H9 (cell line): ENCODE results near the gene FASTK. TPM values are rescaled to one million over a fixed set of nuclear protein-coding genes. Genes with fewer than 3 reads are reported as not detected.

Experiments
- DNase-seq: peaks from one replicate; pipeline ENCODE4 v3.0.0-alpha.2; 2017
- H2AFZ ChIP-seq: one replicate; pipeline ENCODE4 v1.6.1; 2013; ENCODE audit warnings: mild to moderate bottlenecking, low read length, control low read depth, moderate library complexity
- H2AK5ac ChIP-seq: 2 replicates; pipeline ENCODE4 v1.6.1; 2013; ENCODE audit warnings: low read length, control low read depth, mixed read lengths; ENCODE audit not compliant: insufficient read length
- H2BK120ac ChIP-seq: one replicate; pipeline ENCODE4 v1.6.1; 2013; ENCODE audit warnings: low read depth, mild to moderate bottlenecking, low read length, control low read depth, inconsistent platforms; ENCODE audit not compliant: poor library complexity, severe bottlenecking
- H2BK12ac ChIP-seq: 2 replicates; pipeline ENCODE4 v1.6.1; 2013; ENCODE audit warnings: low read length, control low read depth, mixed read lengths, low read depth; ENCODE audit not compliant: insufficient read length
- H2BK15ac ChIP-seq: 2 replicates; pipeline ENCODE4 v1.6.1; 2013; ENCODE audit warnings: low read depth, low read length, control low read depth
- H2BK20ac ChIP-seq: one replicate; pipeline ENCODE4 v1.6.1; 2013; ENCODE audit warnings: low read depth, mild to moderate bottlenecking, low read length, control low read depth, inconsistent platforms; ENCODE audit not compliant: poor library complexity, severe bottlenecking
- H2BK5ac ChIP-seq: 2 replicates; pipeline ENCODE4 v1.6.1; 2013; ENCODE audit warnings: low read length, control low read depth, mixed read lengths; ENCODE audit not compliant: insufficient read length
- H3K14ac ChIP-seq: 2 replicates; pipeline ENCODE4 v1.6.1; 2013; ENCODE audit warnings: low read length, control low read depth; ENCODE audit not compliant: insufficient read depth
- H3K18ac ChIP-seq: 2 replicates; pipeline ENCODE4 v1.6.1; 2013; ENCODE audit warnings: low read depth, mild to moderate bottlenecking, mixed read lengths, low read length, control low read depth; ENCODE audit not compliant: insufficient read length
- H3K23ac ChIP-seq: 2 replicates; pipeline ENCODE4 v1.6.1; 2013; ENCODE audit warnings: low read length, control low read depth, mixed read lengths, low read depth; ENCODE audit not compliant: insufficient read length
- H3K23me2 ChIP-seq: 2 replicates; pipeline ENCODE4 v1.6.1; 2013; ENCODE audit warnings: low read depth, mild to moderate bottlenecking, mixed read lengths, low read length, control low read depth; ENCODE audit not compliant: insufficient read length, poor library complexity, severe bottlenecking
- H3K27ac ChIP-seq: 2 replicates; pipeline ENCODE4 v1.5.1; 2013; ENCODE audit warnings: low read length, control low read depth, mixed read lengths, low read depth; ENCODE audit not compliant: insufficient read length
- H3K27me3 ChIP-seq: 2 replicates; pipeline ENCODE4 v1.6.1; 2013; ENCODE audit warnings: low read length, control low read depth, inconsistent platforms; ENCODE audit not compliant: insufficient read depth
- H3K4ac ChIP-seq: 2 replicates; pipeline ENCODE4 v1.6.1; 2013; ENCODE audit warnings: low read depth, mild to moderate bottlenecking, control low read depth, inconsistent platforms, low read length, moderate library complexity
- H3K4me1 ChIP-seq: 2 replicates; pipeline ENCODE4 v1.6.1; 2013; ENCODE audit warnings: low read length, control low read depth, inconsistent platforms; ENCODE audit not compliant: insufficient read depth
- H3K4me2 ChIP-seq: 2 replicates; pipeline ENCODE4 v1.6.1; 2013; ENCODE audit warnings: low read length, control low read depth, mixed read lengths; ENCODE audit not compliant: insufficient read length, insufficient read depth
- H3K56ac ChIP-seq: 2 replicates; pipeline ENCODE4 v1.6.1; 2013; ENCODE audit warnings: low read depth, mild to moderate bottlenecking, mixed read lengths, low read length, control low read depth; ENCODE audit not compliant: insufficient read length
- H3K79me1 ChIP-seq: 2 replicates; pipeline ENCODE4 v1.6.1; 2013; ENCODE audit warnings: low read depth, mild to moderate bottlenecking, moderate library complexity, low read length, control low read depth, inconsistent platforms; ENCODE audit not compliant: insufficient read depth, poor library complexity, severe bottlenecking
- H3K79me2 ChIP-seq: 2 replicates; pipeline ENCODE4 v1.6.1; 2013; ENCODE audit warnings: low read length, control low read depth, inconsistent platforms; ENCODE audit not compliant: insufficient read depth
- H3K9ac ChIP-seq: 2 replicates; pipeline ENCODE4 v1.6.1; 2013; ENCODE audit warnings: low read length, control low read depth, mixed read lengths; ENCODE audit not compliant: insufficient read length; ENCODE audit errors: extremely low read depth
- H3K9me3 ChIP-seq: one replicate; pipeline ENCODE4 v1.6.1; 2013; ENCODE audit warnings: low read depth, low read length, inconsistent platforms; ENCODE audit not compliant: control insufficient read depth
- H3T11ph ChIP-seq: one replicate; pipeline ENCODE4 v1.6.1; 2013; ENCODE audit warnings: mild to moderate bottlenecking, low read length, control low read depth, inconsistent platforms
- H4K20me1 ChIP-seq: one replicate; pipeline ENCODE4 v1.6.1; 2013; ENCODE audit not compliant: control insufficient read depth, insufficient read length, insufficient read depth
- H4K5ac ChIP-seq: 2 replicates; pipeline ENCODE4 v1.6.1; 2013; ENCODE audit warnings: low read depth, mild to moderate bottlenecking, mixed read lengths, low read length, control low read depth; ENCODE audit not compliant: insufficient read length
- H4K8ac ChIP-seq: replicated peaks from 2 replicates; pipeline ENCODE4 v1.6.1; 2013; ENCODE audit warnings: low read length, control low read depth, mixed read lengths, low read depth; ENCODE audit not compliant: insufficient read length
- H4K91ac ChIP-seq: 2 replicates; pipeline ENCODE4 v1.6.1; 2013; ENCODE audit warnings: low read depth, mild to moderate bottlenecking, moderate library complexity, mixed read lengths, low read length, control low read depth; ENCODE audit not compliant: insufficient read length
- H3K27ac Mint-ChIP-seq, 3 experiments: 2 replicates in 2 of 3; 3 replicates in 1 of 3; pipeline ENCODE4 v1.8.0; 2020 to 2021; ENCODE audit warnings: mixed read lengths in 3 of 3, mild to moderate bottlenecking in 1 of 3, moderate library complexity in 1 of 3
- H3K27me3 Mint-ChIP-seq: 2 replicates; pipeline ENCODE4 v1.8.0; 2021; ENCODE audit warnings: low read depth, mild to moderate bottlenecking, moderate library complexity, mixed read lengths
- H3K36me3 Mint-ChIP-seq, 3 experiments: 2 replicates in 2 of 3; 3 replicates in 1 of 3; pipeline ENCODE4 v1.8.0; 2020 to 2021; ENCODE audit warnings: low read depth in 3 of 3, mixed read lengths in 3 of 3; ENCODE audit not compliant: insufficient read depth in 1 of 3
- H3K4me1 Mint-ChIP-seq, 2 experiments: 2 replicates each; pipeline ENCODE4 v1.8.0; 2020; ENCODE audit warnings: mixed read lengths in 2 of 2
- H3K4me3 Mint-ChIP-seq, 2 experiments: 2 replicates in 1 of 2; 3 replicates in 1 of 2; pipeline ENCODE4 v1.8.0; 2020 to 2021; ENCODE audit warnings: mild to moderate bottlenecking in 2 of 2, mixed read lengths in 2 of 2, moderate library complexity in 1 of 2
- H3K9me3 Mint-ChIP-seq, 2 experiments: 2 replicates in 1 of 2; 3 replicates in 1 of 2; pipeline ENCODE4 v1.8.0; 2020; ENCODE audit warnings: mild to moderate bottlenecking in 2 of 2, mixed read lengths in 2 of 2, moderate library complexity in 1 of 2
- WGBS: extraction: QIAGEN DNeasy Blood & Tissue Kit; methylation state at CpG from one replicate; pipeline ENCODE4 v1.1.7; 2013; ENCODE audit warnings: missing lambda C conversion rate, low lambda C conversion rate, mixed read lengths; ENCODE audit not compliant: insufficient read length; ENCODE audit errors: extremely low coverage; 5-methylcytosine and 5-hydroxymethylcytosine counted together
- total RNA-seq: library from RNA; stranded (reverse); gene quantifications from 2 replicates; pipeline ENCODE4 v1.2.1, GENCODE V29; 2021
- TF ChIP-seq, protein P1 (sequence below): fragments of 200-600 bp; sonication (generic); conservative IDR thresholded peaks from 3 replicates; pipeline ENCODE4 v1.8.0; 2021; ENCODE audit warnings: antibody characterized with exemption, mild to moderate bottlenecking

Gene FASTK
- total RNA-seq, 1 experiment from 2014 or later: 57.8 TPM

- H3K27ac Mint-ChIP-seq: peak overlapping the region in 2 of 3 experiments; percentile 66 to 84; a peak in 1 of 7 replicates
- H3T11ph ChIP-seq: no peak overlapping the region
- no peak overlapping the region for H2AFZ ChIP-seq
- H4K8ac ChIP-seq: no peak overlapping the region
- H3K9me3 ChIP-seq: no peaks in the 10 kb centered on the region
- H3K9me3 Mint-ChIP-seq: no peaks in the 10 kb centered on the region
- H3K18ac ChIP-seq: no peak overlapping the region
- H3K14ac ChIP-seq: no peak overlapping the region
- H2BK120ac ChIP-seq: no peak overlapping the region
- H4K20me1 ChIP-seq: no peaks in the 10 kb centered on the region
- H3K23ac ChIP-seq: no peak overlapping the region
- no CpG with 5 or more reads among the region's 27 CpGs for WGBS
- H3K4me1 ChIP-seq: no peaks in the 10 kb centered on the region
- H3K79me1 ChIP-seq: no peaks in the 10 kb centered on the region
- no peak overlapping the region for H2BK12ac ChIP-seq
- no peak overlapping the region for H2AK5ac ChIP-seq
- peaks cover 7% of the 10 kb centered on the region for H3K23me2 ChIP-seq
- H3K4me3 Mint-ChIP-seq: peak overlapping the region; percentile 79 to 92
- no peaks in the 10 kb centered on the region; the same call in 1 of the 2 replicates for H3K27me3 ChIP-seq
- H3K27ac ChIP-seq: no peak overlapping the region
- H3K4ac ChIP-seq: no peak overlapping the region
- peaks cover 32 to 43% of the 10 kb centered on the region in 2 experiments for H3K4me1 Mint-ChIP-seq
- TF ChIP-seq, protein P1, sequence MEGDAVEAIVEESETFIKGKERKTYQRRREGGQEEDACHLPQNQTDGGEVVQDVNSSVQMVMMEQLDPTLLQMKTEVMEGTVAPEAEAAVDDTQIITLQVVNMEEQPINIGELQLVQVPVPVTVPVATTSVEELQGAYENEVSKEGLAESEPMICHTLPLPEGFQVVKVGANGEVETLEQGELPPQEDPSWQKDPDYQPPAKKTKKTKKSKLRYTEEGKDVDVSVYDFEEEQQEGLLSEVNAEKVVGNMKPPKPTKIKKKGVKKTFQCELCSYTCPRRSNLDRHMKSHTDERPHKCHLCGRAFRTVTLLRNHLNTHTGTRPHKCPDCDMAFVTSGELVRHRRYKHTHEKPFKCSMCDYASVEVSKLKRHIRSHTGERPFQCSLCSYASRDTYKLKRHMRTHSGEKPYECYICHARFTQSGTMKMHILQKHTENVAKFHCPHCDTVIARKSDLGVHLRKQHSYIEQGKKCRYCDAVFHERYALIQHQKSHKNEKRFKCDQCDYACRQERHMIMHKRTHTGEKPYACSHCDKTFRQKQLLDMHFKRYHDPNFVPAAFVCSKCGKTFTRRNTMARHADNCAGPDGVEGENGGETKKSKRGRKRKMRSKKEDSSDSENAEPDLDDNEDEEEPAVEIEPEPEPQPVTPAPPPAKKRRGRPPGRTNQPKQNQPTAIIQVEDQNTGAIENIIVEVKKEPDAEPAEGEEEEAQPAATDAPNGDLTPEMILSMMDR: no peak
- H3K27me3 Mint-ChIP-seq: peaks cover 6% of the 10 kb centered on the region
- H4K91ac ChIP-seq: no peak overlapping the region
- H3K56ac ChIP-seq: no peak overlapping the region
- no peak overlapping the region for H4K5ac ChIP-seq
- no peak overlapping the region for H2BK20ac ChIP-seq
- H3K79me2 ChIP-seq: no peaks in the 10 kb centered on the region; the same call in 1 of the 2 replicates
- H2BK5ac ChIP-seq: no peak overlapping the region
- H3K36me3 Mint-ChIP-seq: peaks cover 11 to 25% (median 22%) of the 10 kb centered on the region in 3 experiments
- H2BK15ac ChIP-seq: no peak overlapping the region
- H3K9ac ChIP-seq: no peak overlapping the region
- no peak for DNase-seq
- peak overlapping the region; percentile 70 for H3K4me2 ChIP-seq
Measured at GRCh38 chr7:151079199-151079910, 1.3 kb downstream of the FASTK start.
